Body of pancreas (tissue), 4 donors: ENCODE results near the gene ITGA8.

ENCODE experiments used
- POLR2A ChIP-seq, 3 donors: fragments of 450-650 bp; IDR thresholded peaks; one replicate each; pipeline ENCODE4 v1.6.1; 2016; ENCODE audit warnings: antibody characterized with exemption in 3 of 3, mild to moderate bottlenecking in 2 of 3
- TF ChIP-seq, protein P1 (sequence below), 7 experiments: fragments of 450-650 bp in 4 of 7; fragments of 200-600 bp in 3 of 7; sonication (generic) in 3 of 7; IDR thresholded peaks; one replicate each; pipeline ENCODE4 v1.5.1; 2016 to 2019; ENCODE audit warnings: antibody characterized with exemption in 7 of 7

DNA sequence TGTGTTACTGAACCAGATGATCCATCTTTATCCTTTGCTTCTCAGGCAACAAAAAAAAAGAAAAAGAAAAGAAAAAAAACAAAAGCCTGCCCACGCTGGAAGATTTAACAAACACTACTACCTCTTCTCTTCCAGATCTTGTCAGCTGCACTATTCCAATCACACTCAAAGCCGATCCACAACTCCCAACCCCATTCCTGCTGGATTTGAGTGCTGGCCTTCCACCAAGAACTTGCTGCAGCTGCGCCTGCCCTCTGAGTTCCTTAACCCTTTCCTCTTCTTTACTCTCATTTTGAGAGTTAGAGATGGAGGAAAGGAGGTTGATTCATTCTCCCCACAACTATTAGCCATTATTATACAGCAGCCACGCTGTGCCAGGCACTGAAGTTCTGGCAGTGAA lies 16.0 kb upstream of the ITGA8 start:
- TF ChIP-seq, protein P1, sequence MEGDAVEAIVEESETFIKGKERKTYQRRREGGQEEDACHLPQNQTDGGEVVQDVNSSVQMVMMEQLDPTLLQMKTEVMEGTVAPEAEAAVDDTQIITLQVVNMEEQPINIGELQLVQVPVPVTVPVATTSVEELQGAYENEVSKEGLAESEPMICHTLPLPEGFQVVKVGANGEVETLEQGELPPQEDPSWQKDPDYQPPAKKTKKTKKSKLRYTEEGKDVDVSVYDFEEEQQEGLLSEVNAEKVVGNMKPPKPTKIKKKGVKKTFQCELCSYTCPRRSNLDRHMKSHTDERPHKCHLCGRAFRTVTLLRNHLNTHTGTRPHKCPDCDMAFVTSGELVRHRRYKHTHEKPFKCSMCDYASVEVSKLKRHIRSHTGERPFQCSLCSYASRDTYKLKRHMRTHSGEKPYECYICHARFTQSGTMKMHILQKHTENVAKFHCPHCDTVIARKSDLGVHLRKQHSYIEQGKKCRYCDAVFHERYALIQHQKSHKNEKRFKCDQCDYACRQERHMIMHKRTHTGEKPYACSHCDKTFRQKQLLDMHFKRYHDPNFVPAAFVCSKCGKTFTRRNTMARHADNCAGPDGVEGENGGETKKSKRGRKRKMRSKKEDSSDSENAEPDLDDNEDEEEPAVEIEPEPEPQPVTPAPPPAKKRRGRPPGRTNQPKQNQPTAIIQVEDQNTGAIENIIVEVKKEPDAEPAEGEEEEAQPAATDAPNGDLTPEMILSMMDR (IDR thresholded peaks at IDR 0.05) = no peak
- TF ChIP-seq POLR2A (IDR thresholded peaks at IDR 0.05) = no peak
